SK-N-SH treated with all-trans-retinoic acid at 6 μM for 48 hours (cell line): Measurements from ENCODE around the gene PPP1R1B.

Experiments used
- ATAC-seq: fragments of 200-7000 bp; cut with Tn5 transposase; 3 replicates; pipeline ENCODE4 v1.9.1; 2020; ENCODE audit warnings: mild to moderate bottlenecking, moderate library complexity
- ARNTL ChIP-seq: fragments of 450-650 bp; formaldehyde crosslinking; IDR thresholded peaks from 2 replicates; pipeline ENCODE4 v1.5.0; 2020; ENCODE audit warnings: low read depth, mild to moderate bottlenecking, moderate library complexity, borderline replicate concordance
- BACH2 ChIP-seq: fragments of 250-450 bp; sonication (Bioruptor Pico); IDR thresholded peaks from 2 replicates; pipeline ENCODE4 v1.9.0; 2021; ENCODE audit warnings: mild to moderate bottlenecking, borderline replicate concordance
- CSDC2 ChIP-seq: fragments of 250-450 bp; sonication (Bioruptor Pico); IDR thresholded peaks from 2 replicates; pipeline ENCODE4 v1.5.0; 2020; ENCODE audit warnings: mild to moderate bottlenecking, moderate library complexity
- ESRRG ChIP-seq: fragments of 250-450 bp; sonication (Bioruptor Pico); IDR thresholded peaks from 2 replicates; pipeline ENCODE4 v1.6.1; 2021; ENCODE audit warnings: mild to moderate bottlenecking
- GLIS3 ChIP-seq: fragments of 250-450 bp; sonication (Bioruptor Pico); IDR thresholded peaks from 2 replicates; pipeline ENCODE4 v1.5.0; 2020; ENCODE audit warnings: mild to moderate bottlenecking, moderate library complexity
- ISL1 ChIP-seq: fragments of 250-450 bp; sonication (Bioruptor Pico); IDR thresholded peaks from 2 replicates; pipeline ENCODE4 v2.1.2; 2022; ENCODE audit warnings: mild to moderate bottlenecking, moderate library complexity
- OSR1 ChIP-seq: fragments of 250-450 bp; sonication (Bioruptor Pico); IDR thresholded peaks from 2 replicates; pipeline ENCODE4 v1.8.0; 2022; ENCODE audit warnings: moderate library complexity, mild to moderate bottlenecking, inconsistent platforms
- PPARA ChIP-seq: fragments of 250-450 bp; sonication (Bioruptor Pico); IDR thresholded peaks from 2 replicates; pipeline ENCODE4 v1.5.0; 2020; ENCODE audit warnings: mild to moderate bottlenecking, borderline replicate concordance
- RARB ChIP-seq: fragments of 250-450 bp; sonication (Bioruptor Pico); IDR thresholded peaks from 2 replicates; pipeline ENCODE4 v1.8.0; 2021; ENCODE audit warnings: mild to moderate bottlenecking, moderate library complexity
- SNAI2 ChIP-seq: fragments of 250-450 bp; sonication (Bioruptor Pico); IDR thresholded peaks from 2 replicates; pipeline ENCODE4 v1.5.0; 2020; ENCODE audit warnings: mild to moderate bottlenecking, moderate library complexity
- TCF4 ChIP-seq: fragments of 250-450 bp; sonication (Bioruptor Pico); IDR thresholded peaks from 2 replicates; pipeline ENCODE4 v1.8.0; 2021; ENCODE audit warnings: mild to moderate bottlenecking, moderate library complexity, borderline replicate concordance
- TOX ChIP-seq: fragments of 250-450 bp; sonication (Bioruptor Pico); IDR thresholded peaks from 2 replicates; pipeline ENCODE4 v1.8.0; 2021; ENCODE audit warnings: mild to moderate bottlenecking, moderate library complexity, borderline replicate concordance
- ZC3H10 ChIP-seq: fragments of 250-450 bp; sonication (Bioruptor Pico); IDR thresholded peaks from 2 replicates; pipeline ENCODE4 v1.5.1; 2021; ENCODE audit warnings: mild to moderate bottlenecking, moderate library complexity
- ZFP30 ChIP-seq: fragments of 450-650 bp; formaldehyde crosslinking; IDR thresholded peaks from 2 replicates; pipeline ENCODE4 v1.5.0; 2022; ENCODE audit warnings: mild to moderate bottlenecking, moderate library complexity
- ZNF565 ChIP-seq: fragments of 450-650 bp; formaldehyde crosslinking; conservative IDR thresholded peaks from 2 replicates; pipeline ENCODE4 v1.5.0; 2020; ENCODE audit warnings: low read depth, mild to moderate bottlenecking, moderate library complexity
- ZNF8 ChIP-seq: fragments of 450-650 bp; formaldehyde crosslinking; IDR thresholded peaks from 2 replicates; pipeline ENCODE4 v1.5.0; 2020; ENCODE audit warnings: mild to moderate bottlenecking, moderate library complexity
- TF ChIP-seq, protein P1 (sequence below): fragments of 250-450 bp; sonication (Bioruptor Pico); IDR thresholded peaks from 2 replicates; pipeline ENCODE4 v1.8.0; 2020; ENCODE audit warnings: mild to moderate bottlenecking, moderate library complexity, borderline replicate concordance
- TF ChIP-seq, protein P2 (sequence below): fragments of 250-450 bp; sonication (Bioruptor Pico); IDR thresholded peaks from 2 replicates; pipeline ENCODE4 v1.5.1; 2020; ENCODE audit warnings: low read depth, mild to moderate bottlenecking, moderate library complexity
- TF ChIP-seq, protein P3 (sequence below): fragments of 250-450 bp; sonication (Bioruptor Pico); IDR thresholded peaks from 2 replicates; pipeline ENCODE4 v1.5.1; 2021; ENCODE audit warnings: mild to moderate bottlenecking, moderate library complexity
- TF ChIP-seq, protein P4 (sequence below): fragments of 250-450 bp; sonication (Bioruptor Pico); IDR thresholded peaks from 2 replicates; pipeline ENCODE4 v1.8.0; 2021; ENCODE audit warnings: low read depth, mild to moderate bottlenecking, moderate library complexity, borderline replicate concordance
- TF ChIP-seq, protein P5 (sequence below): fragments of 250-450 bp; sonication (Bioruptor Pico); IDR thresholded peaks from 2 replicates; pipeline ENCODE4 v1.5.0; 2020; ENCODE audit warnings: mild to moderate bottlenecking, moderate library complexity

The PPP1R1B gene

DNA sequence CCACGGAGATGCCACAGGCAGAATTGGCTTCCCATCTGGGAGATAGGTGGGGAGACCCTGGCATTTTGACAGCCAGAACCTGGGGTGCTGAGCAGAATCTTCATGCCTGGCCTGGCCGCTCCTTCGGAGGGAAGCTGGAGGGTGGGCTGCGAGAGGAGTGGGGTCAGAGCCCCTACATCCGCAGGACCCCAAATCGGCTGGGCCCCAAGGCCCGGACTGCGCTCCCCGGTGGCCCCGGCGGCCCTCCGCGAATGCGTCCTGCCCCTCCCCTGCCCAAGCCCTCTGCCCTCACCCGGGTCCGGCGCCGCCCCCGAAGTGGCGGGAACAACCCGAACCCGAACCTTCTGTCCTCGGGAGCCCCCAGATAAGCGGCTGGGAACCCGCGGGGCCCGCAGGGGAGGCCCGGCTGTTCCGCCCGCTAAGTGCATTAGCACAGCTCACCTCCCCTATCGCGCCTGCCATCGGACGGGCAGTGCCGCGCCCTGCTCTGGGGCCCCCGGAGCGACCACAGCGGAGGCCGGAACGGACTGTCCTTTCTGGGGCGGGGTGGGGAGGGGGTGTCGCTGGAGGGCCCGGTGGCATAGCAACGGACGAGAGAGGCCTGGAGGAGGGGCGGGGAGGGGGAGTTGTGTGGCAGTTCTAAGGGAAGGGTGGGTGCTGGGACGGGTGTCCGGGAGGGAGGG is 40.7 kb downstream of the PPP1R1B start:
- ATAC-seq = no peak
- TF ChIP-seq RARB (CRISPR knock-in tag) (no peak), OSR1 (no peak), ZC3H10 (no peak), ZFP30 (CRISPR knock-in tag) (no peak), ARNTL (CRISPR knock-in tag) (no peak), ESRRG (CRISPR knock-in tag) (no peak)
- TF ChIP-seq, protein P1, sequence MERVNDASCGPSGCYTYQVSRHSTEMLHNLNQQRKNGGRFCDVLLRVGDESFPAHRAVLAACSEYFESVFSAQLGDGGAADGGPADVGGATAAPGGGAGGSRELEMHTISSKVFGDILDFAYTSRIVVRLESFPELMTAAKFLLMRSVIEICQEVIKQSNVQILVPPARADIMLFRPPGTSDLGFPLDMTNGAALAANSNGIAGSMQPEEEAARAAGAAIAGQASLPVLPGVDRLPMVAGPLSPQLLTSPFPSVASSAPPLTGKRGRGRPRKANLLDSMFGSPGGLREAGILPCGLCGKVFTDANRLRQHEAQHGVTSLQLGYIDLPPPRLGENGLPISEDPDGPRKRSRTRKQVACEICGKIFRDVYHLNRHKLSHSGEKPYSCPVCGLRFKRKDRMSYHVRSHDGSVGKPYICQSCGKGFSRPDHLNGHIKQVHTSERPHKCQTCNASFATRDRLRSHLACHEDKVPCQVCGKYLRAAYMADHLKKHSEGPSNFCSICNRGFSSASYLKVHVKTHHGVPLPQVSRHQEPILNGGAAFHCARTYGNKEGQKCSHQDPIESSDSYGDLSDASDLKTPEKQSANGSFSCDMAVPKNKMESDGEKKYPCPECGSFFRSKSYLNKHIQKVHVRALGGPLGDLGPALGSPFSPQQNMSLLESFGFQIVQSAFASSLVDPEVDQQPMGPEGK (CRISPR knock-in tag) = no peak
- TF ChIP-seq, protein P2, sequence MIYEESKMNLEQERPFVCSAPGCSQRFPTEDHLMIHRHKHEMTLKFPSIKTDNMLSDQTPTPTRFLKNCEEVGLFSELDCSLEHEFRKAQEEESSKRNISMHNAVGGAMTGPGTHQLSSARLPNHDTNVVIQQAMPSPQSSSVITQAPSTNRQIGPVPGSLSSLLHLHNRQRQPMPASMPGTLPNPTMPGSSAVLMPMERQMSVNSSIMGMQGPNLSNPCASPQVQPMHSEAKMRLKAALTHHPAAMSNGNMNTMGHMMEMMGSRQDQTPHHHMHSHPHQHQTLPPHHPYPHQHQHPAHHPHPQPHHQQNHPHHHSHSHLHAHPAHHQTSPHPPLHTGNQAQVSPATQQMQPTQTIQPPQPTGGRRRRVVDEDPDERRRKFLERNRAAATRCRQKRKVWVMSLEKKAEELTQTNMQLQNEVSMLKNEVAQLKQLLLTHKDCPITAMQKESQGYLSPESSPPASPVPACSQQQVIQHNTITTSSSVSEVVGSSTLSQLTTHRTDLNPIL (CRISPR knock-in tag) = no peak
- TF ChIP-seq, all 23 proteins: peak for 0

DNA sequence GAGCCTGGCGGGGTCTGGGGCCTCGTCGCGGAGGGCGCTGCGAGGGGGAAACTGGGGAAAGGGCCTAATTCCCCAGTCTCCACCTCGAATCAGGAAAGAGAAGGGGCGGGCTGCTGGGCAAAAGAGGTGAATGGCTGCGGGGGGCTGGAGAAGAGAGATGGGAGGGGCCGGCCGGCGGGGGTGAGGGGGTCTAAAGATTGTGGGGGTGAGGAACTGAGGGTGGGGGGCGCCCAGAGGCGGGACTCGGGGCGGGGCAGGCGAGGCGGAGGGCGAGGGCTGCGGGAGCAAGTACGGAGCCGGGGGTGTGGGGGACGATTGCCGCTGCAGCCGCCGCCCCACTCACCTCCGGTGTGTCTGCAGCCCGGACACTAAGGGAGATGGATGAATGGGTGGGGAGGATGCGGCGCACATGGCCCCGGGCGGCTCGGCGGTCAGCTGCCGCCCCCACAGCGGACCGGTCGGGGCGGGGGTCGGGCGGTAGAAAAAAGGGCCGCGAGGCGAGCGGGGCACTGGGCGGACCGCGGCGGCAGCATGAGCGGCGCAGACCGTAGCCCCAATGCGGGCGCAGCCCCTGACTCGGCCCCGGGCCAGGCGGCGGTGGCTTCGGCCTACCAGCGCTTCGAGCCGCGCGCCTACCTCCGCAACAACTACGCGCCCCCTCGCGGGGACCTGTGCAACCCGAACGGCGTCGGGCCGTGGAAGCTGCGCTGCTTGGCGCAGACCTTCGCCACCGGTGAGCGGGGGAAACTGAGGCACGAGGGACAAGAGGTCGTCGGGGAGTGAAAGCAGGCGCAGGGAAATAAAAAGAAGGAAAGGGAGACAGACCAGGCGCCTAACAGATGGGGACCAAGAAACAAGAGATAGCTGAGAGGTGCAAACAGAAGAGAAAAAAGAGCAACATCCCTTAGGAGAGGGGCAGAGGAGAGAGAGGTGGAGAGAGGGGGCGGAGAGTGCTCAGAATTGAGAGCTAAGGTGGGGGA is 41.5 kb downstream of the PPP1R1B start, which contains the start of gene PNMT:
PNMT (plus strand) TSS at position 509 of the 980 bp plus-strand sequence; CDS start at position 532, 23 bp downstream.
- TF ChIP-seq GLIS3 (CRISPR knock-in tag) (no peak), ZNF8 (no peak), ZNF565 (CRISPR knock-in tag) (no peak), TOX (no peak), BACH2 (no peak), CSDC2 (CRISPR knock-in tag) (no peak), ZC3H10 (no peak), ESRRG (CRISPR knock-in tag) (no peak), ZFP30 (CRISPR knock-in tag) (no peak), PPARA (CRISPR knock-in tag) (no peak), TCF4 (CRISPR knock-in tag) (no peak), OSR1 (no peak), ARNTL (CRISPR knock-in tag) (no peak), SNAI2 (CRISPR knock-in tag) (no peak), ISL1 (CRISPR knock-in tag) (no peak)
- TF ChIP-seq, protein P1 (CRISPR knock-in tag) = no peak
- TF ChIP-seq, protein P2 (CRISPR knock-in tag) = no peak
- TF ChIP-seq, protein P3, sequence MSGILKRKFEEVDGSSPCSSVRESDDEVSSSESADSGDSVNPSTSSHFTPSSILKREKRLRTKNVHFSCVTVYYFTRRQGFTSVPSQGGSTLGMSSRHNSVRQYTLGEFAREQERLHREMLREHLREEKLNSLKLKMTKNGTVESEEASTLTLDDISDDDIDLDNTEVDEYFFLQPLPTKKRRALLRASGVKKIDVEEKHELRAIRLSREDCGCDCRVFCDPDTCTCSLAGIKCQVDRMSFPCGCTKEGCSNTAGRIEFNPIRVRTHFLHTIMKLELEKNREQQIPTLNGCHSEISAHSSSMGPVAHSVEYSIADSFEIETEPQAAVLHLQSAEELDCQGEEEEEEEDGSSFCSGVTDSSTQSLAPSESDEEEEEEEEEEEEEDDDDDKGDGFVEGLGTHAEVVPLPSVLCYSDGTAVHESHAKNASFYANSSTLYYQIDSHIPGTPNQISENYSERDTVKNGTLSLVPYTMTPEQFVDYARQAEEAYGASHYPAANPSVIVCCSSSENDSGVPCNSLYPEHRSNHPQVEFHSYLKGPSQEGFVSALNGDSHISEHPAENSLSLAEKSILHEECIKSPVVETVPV = no peak
- TF ChIP-seq, protein P4, sequence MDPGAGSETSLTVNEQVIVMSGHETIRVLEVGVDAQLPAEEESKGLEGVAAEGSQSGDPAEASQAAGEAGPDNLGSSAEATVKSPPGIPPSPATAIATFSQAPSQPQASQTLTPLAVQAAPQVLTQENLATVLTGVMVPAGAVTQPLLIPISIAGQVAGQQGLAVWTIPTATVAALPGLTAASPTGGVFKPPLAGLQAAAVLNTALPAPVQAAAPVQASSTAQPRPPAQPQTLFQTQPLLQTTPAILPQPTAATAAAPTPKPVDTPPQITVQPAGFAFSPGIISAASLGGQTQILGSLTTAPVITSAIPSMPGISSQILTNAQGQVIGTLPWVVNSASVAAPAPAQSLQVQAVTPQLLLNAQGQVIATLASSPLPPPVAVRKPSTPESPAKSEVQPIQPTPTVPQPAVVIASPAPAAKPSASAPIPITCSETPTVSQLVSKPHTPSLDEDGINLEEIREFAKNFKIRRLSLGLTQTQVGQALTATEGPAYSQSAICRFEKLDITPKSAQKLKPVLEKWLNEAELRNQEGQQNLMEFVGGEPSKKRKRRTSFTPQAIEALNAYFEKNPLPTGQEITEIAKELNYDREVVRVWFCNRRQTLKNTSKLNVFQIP = no peak
- TF ChIP-seq, protein P5, sequence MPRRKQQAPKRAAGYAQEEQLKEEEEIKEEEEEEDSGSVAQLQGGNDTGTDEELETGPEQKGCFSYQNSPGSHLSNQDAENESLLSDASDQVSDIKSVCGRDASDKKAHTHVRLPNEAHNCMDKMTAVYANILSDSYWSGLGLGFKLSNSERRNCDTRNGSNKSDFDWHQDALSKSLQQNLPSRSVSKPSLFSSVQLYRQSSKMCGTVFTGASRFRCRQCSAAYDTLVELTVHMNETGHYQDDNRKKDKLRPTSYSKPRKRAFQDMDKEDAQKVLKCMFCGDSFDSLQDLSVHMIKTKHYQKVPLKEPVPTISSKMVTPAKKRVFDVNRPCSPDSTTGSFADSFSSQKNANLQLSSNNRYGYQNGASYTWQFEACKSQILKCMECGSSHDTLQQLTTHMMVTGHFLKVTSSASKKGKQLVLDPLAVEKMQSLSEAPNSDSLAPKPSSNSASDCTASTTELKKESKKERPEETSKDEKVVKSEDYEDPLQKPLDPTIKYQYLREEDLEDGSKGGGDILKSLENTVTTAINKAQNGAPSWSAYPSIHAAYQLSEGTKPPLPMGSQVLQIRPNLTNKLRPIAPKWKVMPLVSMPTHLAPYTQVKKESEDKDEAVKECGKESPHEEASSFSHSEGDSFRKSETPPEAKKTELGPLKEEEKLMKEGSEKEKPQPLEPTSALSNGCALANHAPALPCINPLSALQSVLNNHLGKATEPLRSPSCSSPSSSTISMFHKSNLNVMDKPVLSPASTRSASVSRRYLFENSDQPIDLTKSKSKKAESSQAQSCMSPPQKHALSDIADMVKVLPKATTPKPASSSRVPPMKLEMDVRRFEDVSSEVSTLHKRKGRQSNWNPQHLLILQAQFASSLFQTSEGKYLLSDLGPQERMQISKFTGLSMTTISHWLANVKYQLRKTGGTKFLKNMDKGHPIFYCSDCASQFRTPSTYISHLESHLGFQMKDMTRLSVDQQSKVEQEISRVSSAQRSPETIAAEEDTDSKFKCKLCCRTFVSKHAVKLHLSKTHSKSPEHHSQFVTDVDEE (CRISPR knock-in tag) = no peak
- ATAC-seq = peak; percentile 64
